ENCODE results near the gene MAN1C1.
"Not testable (repeated sequence)": the region's sequence is repeated elsewhere in the genome, so short reads cannot be mapped to it uniquely, and the experiment has no call there.

MAN1C1 gene

DNA sequence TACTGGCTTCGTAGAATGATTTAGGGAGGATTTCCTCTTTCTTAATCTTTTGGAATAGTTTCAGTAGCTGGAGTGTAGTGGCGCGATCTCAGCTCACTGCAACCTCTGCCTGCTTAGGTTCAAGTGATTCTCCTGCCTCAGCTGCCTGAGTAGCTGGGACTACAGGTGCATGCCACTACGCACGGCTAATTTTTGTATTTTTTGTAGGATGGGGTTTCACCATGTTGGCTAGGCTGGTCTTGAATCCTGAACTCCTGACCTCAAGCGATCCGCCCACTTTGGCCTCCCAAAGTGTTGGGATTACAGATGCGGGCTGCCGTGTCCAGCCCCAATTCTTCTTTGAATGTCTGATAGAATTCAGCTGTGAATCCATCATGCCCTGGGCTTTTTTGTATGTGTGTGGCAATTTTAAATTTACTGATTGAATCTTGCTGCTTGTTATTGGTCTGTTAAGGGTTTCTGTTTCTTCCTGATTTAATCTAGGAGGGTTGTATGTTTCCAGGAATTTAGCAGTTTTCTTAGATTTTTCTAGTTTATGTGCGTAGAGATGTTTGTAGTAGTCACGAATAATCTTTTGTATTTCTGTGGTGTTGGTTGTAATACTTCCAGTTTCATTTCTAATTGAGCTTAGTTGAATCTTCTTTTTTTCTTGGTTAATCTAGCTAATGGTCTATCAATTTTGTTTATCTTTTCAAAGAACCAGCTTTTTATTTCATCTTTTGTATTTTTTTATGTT is 15.3 kb downstream of the MAN1C1 start:
- Histone ChIP-seq H3K27ac (ENCODE audit: low read depth, low read length) (no peak overlapping the region), H3K36me3 (ENCODE audit: low read length) (no peaks in the 10 kb centered on the region), H4K20me1 (ENCODE audit: low read depth, low read length) (no peaks in the 10 kb centered on the region), H3K4me2 (ENCODE audit: low read depth, low read length, poor library complexity, severe bottlenecking) (no peak overlapping the region), H3K79me2 (ENCODE audit: insufficient read depth, low read length) (no peaks in the 10 kb centered on the region), H3K9me3 (ENCODE audit: insufficient read depth, low read length) (peaks cover 7% of the 10 kb centered on the region; the same call in 1 of the 2 replicates), H3F3A (ENCODE audit: insufficient read depth) (no peaks in the 10 kb centered on the region), H3K27me3 (ENCODE audit: low read length) (no peaks in the 10 kb centered on the region), H2AFZ (ENCODE audit: low read depth, low read length, severe bottlenecking) (no peak overlapping the region), H3K9me2 (replicated peaks; ENCODE audit: insufficient read depth, low read length) (no peaks in the 10 kb centered on the region), H3K4me3 (ENCODE audit: insufficient read depth, low read length, poor library complexity, severe bottlenecking) (no peak overlapping the region), H3K9ac (ENCODE audit: low read length) (no peak overlapping the region)
- TF ChIP-seq, protein P1, sequence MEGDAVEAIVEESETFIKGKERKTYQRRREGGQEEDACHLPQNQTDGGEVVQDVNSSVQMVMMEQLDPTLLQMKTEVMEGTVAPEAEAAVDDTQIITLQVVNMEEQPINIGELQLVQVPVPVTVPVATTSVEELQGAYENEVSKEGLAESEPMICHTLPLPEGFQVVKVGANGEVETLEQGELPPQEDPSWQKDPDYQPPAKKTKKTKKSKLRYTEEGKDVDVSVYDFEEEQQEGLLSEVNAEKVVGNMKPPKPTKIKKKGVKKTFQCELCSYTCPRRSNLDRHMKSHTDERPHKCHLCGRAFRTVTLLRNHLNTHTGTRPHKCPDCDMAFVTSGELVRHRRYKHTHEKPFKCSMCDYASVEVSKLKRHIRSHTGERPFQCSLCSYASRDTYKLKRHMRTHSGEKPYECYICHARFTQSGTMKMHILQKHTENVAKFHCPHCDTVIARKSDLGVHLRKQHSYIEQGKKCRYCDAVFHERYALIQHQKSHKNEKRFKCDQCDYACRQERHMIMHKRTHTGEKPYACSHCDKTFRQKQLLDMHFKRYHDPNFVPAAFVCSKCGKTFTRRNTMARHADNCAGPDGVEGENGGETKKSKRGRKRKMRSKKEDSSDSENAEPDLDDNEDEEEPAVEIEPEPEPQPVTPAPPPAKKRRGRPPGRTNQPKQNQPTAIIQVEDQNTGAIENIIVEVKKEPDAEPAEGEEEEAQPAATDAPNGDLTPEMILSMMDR (IDR thresholded peaks at IDR 0.05; ENCODE audit: insufficient read depth, low read length, poor library complexity, severe bottlenecking): no peak
- no peak for TF ChIP-seq EZH2phosphoT487 (conservative IDR thresholded peaks at IDR 0.05; ENCODE audit: low read length)

DNA sequence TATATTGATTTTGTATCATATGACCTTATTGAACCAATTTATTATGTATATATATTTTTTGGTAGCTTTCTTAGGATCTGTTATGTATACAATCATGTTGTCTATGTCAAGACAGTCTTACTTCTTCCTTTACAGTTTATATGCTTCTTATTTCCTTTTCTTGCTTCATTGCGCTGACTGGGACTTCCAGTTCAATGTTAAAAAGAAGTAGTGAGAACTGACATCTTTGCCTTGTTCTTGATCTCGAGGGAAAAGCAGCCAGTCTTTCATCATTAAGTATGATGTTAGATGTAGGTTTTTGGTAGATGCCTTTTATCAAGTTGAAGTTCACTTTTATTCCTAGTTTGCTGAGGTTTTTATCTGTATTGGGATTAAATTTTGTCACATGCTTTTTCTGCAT is 17.5 kb downstream of the MAN1C1 start:
- H2AFZ ChIP-seq (ENCODE audit: low read depth, low read length, severe bottlenecking): no peak overlapping the region
- peaks cover 7% of the 10 kb centered on the region; the same call in 1 of the 2 replicates for H3K9me3 ChIP-seq (ENCODE audit: insufficient read depth, low read length)
- H3K27me3 ChIP-seq (ENCODE audit: low read length): no peaks in the 10 kb centered on the region; the same call in 1 of the 2 replicates
- no peaks in the 10 kb centered on the region for H4K20me1 ChIP-seq (ENCODE audit: low read depth, low read length)
- H3K4me3 ChIP-seq (ENCODE audit: insufficient read depth, low read length, poor library complexity, severe bottlenecking): no peak overlapping the region
- H3F3A ChIP-seq (ENCODE audit: insufficient read depth): no peaks in the 10 kb centered on the region
- H3K9me2 ChIP-seq (replicated peaks; ENCODE audit: insufficient read depth, low read length): no peaks in the 10 kb centered on the region
- TF ChIP-seq, protein P1 (IDR thresholded peaks at IDR 0.05; ENCODE audit: insufficient read depth, low read length, poor library complexity, severe bottlenecking): no peak
- TF ChIP-seq EZH2phosphoT487 (conservative IDR thresholded peaks at IDR 0.05; ENCODE audit: low read length): no peak
- H3K79me2 ChIP-seq (ENCODE audit: insufficient read depth, low read length): no peaks in the 10 kb centered on the region
- peaks cover 2% of the 10 kb centered on the region; the same call in 1 of the 2 replicates for H3K36me3 ChIP-seq (ENCODE audit: low read length)
- no peak overlapping the region for H3K27ac ChIP-seq (ENCODE audit: low read depth, low read length)
- no peak overlapping the region for H3K9ac ChIP-seq (ENCODE audit: low read length)
- H3K4me2 ChIP-seq (ENCODE audit: low read depth, low read length, poor library complexity, severe bottlenecking): no peak overlapping the region

DNA sequence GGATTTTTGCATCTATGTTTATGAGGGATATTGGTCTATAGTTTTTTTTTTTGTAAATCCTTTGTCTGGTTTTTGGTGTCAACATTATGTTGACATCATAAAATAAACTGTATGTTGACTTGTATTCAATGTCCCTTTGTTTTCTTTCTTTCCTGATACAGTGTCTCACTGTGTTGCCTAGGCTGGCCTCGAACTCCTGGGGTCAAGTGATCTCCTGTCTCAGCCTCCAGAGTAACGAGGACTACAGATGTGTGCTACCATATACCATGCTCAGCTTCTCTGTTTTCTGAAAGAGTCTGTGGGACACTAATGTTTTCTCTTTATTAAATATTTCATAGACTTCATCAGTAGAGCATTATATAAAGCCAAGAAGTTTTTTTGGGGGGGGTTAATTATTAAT is 18.3 kb downstream of the MAN1C1 start:
- Histone ChIP-seq H3K4me2 (ENCODE audit: low read depth, low read length, poor library complexity, severe bottlenecking) (no peak overlapping the region), H3K36me3 (ENCODE audit: low read length) (peaks cover 2% of the 10 kb centered on the region; the same call in 1 of the 2 replicates), H3K9me3 (ENCODE audit: insufficient read depth, low read length) (peaks cover 7% of the 10 kb centered on the region; the same call in 1 of the 2 replicates), H4K20me1 (ENCODE audit: low read depth, low read length) (no peaks in the 10 kb centered on the region), H3K27ac (ENCODE audit: low read depth, low read length) (no peak overlapping the region), H2AFZ (ENCODE audit: low read depth, low read length, severe bottlenecking) (no peak overlapping the region), H3K79me2 (ENCODE audit: insufficient read depth, low read length) (no peaks in the 10 kb centered on the region), H3K9ac (ENCODE audit: low read length) (no peak overlapping the region), H3K4me3 (ENCODE audit: insufficient read depth, low read length, poor library complexity, severe bottlenecking) (no peak overlapping the region), H3K27me3 (ENCODE audit: low read length) (no peaks in the 10 kb centered on the region; the same call in 1 of the 2 replicates), H3K9me2 (replicated peaks; ENCODE audit: insufficient read depth, low read length) (no peaks in the 10 kb centered on the region), H3F3A (ENCODE audit: insufficient read depth) (no peaks in the 10 kb centered on the region)
- TF ChIP-seq, protein P1 (IDR thresholded peaks at IDR 0.05; ENCODE audit: insufficient read depth, low read length, poor library complexity, severe bottlenecking): no peak
- TF ChIP-seq EZH2phosphoT487 (conservative IDR thresholded peaks at IDR 0.05; ENCODE audit: low read length): no peak

DNA sequence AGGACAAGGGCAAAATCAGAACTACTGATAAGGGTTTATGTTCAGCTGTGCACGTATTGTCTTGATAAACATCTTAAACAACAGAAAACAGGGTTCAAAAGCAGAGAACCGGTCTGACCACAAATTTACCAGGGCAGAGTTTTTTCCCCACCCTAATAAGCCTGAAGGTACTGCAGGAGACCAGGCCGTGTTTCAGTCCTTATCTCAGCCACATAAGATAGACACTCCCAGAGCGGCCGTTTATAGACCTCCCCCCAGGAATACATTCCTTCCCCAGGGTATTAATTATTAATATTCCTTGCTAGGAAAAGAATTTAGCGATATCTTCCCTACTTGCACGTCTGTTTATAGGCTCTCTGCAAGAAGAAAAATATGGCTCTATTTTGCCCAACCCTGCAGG is 19.6 kb downstream of the MAN1C1 start:
- not testable (repeated sequence) for H3K27me3 ChIP-seq (ENCODE audit: low read length); H3F3A ChIP-seq (ENCODE audit: insufficient read depth); H3K36me3 ChIP-seq (ENCODE audit: low read length); H3K4me3 ChIP-seq (ENCODE audit: insufficient read depth, low read length, poor library complexity, severe bottlenecking); H2AFZ ChIP-seq (ENCODE audit: low read depth, low read length, severe bottlenecking); H3K9me2 ChIP-seq (replicated peaks; ENCODE audit: insufficient read depth, low read length); H3K79me2 ChIP-seq (ENCODE audit: insufficient read depth, low read length); H3K27ac ChIP-seq (ENCODE audit: low read depth, low read length); H4K20me1 ChIP-seq (ENCODE audit: low read depth, low read length); H3K9ac ChIP-seq (ENCODE audit: low read length); H3K9me3 ChIP-seq (ENCODE audit: insufficient read depth, low read length); H3K4me2 ChIP-seq (ENCODE audit: low read depth, low read length, poor library complexity, severe bottlenecking)
